CD4-positive, alpha-beta T cell treated with Interleukin-6 at 100 ng/mL for 8 hours (primary cell): Measurements from ENCODE around the gene CILP2.

Experiments
- DNase-seq: peaks from one replicate; pipeline ENCODE4 v3.0.0-alpha.2; 2020; ENCODE audit warnings: mixed read lengths, low spot score

Gene CILP2

DNA sequence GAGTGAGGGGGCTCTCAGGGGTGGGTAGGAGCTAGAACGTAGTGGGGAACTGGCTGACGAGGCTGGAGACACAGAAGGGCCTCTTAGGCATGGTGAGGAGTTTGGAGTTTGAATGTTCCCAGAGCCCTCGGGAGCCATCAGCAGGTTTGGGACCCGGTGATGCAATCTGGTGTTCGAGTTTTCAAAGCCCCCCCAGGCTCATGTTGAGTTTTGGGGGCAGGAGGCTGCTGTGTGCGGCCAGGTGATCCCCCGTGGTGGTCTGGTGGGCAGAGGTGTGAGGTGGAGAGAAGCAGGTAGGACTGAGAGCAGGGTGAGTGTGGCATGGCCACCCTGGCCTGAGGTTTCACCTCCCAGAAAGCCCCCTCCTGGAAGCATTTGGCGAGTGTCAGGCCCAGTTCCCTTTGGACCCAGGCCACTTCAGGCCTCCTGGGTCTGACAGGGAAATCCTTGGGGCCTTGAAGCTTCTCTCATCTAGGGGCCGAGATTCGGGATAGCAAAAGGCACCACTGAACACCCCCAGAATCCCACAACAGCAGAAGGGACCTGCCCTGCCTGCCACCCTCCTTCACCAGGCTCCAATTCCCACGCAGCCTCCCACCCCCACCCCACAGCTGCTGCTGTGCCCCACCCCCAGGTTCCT is 8.2 kb upstream of the CILP2 start:
- no peak for DNase-seq

DNA sequence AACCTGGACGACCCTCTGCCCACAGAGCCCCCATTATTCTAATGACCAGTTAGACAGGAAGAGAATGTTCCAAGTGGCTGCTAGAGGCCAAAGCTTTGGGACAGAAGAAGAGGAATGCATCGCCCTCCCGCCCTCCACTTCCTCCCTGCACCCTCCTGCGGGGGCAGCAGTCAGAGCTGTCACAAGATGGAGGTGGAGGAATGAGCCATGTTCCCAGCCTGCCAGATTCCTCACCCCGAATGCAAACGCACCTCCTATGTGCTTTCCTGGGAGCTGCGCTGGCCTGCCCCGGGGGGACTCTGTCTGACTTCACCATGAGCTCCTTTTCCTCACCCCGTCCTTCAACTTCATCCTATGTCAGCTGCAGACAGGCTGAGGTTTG is 7.7 kb upstream of the CILP2 start:
- DNase-seq = no peak

- no peak for DNase-seq
Measured at GRCh38 chr19:19530889-19531288, 7.2 kb upstream of the CILP2 start.

- peak; percentile 82 for DNase-seq
Measured at GRCh38 chr19:19531951-19532805, 5.9 kb upstream of the CILP2 start.

- no peak for DNase-seq
Measured at GRCh38 chr19:19532806-19533701, 5.0 kb upstream of the CILP2 start.

DNA sequence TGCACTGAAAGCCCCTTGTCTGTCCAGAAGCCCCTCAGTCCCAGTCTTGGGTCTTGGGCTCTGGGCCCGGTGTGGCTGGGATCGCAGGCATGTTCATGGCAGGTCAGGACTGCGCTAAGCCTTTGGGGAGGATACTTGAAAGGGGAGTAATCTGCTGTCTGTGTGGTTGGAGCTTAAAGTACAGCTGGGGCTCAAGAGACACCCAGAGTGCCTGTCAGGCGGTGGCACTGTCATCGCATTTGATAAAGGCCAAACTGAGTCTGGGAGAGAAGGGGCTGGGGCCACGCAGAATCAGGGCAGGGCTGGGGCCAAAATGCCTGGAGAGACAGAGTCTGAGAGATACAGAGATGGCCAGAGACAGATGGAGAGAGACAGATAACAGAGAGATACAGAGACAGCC is 4.2 kb upstream of the CILP2 start:
- DNase-seq = no peak

DNA sequence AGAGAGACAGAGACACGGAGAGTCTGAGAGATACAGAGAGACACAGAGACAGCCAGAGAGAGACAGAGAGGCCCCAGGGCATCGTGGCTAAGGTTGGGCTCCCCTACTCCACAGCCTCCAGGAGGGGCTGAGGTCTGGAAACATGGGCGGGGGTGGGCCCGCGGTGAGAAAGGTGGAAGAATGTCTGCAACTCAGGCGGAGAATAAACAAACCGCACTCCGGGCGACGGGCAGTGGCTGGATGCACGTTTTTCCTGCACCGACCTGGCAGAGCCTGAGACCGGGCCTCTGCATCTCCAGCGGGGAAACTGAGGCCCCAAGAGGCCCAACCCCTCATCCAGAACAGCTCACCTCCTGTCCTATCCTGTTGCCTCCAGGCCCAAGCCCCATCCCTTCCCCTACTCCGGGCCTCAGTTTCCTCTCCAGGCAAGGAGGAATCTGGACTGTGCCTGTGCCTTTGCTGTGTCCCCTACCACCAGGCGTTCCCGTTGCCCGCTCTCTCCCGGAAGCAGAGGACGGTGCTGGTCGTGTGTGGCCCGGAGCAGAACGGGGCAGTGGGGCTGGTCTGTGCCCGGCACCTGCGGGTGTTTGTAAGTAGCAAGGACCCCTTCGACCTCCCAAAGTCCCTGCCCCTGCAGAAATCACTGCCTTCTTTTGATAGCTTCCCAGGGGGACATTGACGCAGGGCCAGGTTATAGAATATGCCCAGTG is 3.4 kb upstream of the CILP2 start:
- no peak for DNase-seq

- DNase-seq = no peak
Measured at GRCh38 chr19:19535311-19536191, 2.5 kb upstream of the CILP2 start.

DNA sequence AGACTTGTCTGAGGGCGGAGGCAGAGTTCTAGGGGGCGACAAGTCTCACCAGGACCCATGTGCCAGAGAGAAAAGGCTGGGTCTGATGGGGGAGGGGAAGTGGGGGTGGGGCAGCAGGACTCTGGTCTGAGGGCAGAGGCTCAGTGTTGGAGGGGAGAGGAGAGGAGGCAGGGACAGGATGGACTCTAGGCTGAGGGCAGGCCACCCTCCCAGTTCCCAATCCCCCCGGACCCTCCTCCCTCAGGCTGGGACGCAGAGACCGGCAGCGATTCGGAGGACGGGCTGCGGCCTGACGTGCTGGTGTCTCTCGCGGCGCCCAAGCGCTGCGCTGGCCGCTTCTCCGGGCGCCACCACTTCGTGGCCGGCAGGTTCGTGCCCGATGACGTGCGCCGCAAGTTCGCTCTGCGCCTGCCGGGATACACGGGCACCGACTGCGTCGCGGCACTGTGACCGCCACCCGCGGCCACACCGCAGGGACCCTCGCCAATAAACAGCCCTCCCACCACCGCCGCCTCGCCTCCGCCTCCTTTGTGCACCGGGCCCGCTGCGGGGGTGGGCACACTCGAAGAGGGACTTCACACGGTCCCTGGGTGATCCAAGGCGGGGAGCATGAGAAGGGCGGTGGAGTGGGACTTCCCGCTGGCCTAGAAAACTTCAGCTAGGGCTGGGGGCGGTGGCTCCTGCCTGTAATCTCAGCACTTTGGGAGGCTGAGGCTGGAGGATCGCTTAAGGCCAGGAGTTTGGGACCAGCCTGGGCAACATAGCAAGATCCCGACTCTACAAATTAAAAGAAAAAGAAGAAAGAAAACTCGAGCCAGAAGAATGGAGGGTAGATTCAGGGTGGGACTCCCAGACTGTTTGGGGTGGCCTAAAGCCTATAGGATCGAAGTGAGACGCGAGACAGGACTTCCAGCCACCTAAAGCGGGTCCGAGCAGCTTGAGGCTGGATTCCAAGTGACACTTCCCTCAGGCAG is 703 bp upstream of the CILP2 start:
- no peak for DNase-seq

DNA sequence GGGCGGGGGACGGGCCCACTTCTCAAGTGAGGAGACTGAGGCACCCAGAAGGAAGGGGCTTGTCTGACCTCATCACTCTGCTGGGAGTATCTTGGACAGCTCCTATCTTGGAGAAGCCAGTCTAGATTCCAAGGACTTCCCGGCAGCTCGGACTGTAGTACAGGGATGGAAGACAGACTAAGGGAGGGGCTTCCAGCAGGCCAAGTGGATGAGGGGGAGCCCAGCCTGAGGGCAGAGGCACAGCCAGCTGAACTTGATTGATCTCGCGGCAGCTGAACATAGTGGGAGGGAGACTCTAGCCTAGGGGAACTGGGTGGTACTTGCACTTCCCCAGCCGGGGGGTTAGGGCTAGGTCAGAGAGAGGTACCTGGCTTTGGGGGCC is 711 bp downstream of the CILP2 start:
- DNase-seq = no peak

DNA sequence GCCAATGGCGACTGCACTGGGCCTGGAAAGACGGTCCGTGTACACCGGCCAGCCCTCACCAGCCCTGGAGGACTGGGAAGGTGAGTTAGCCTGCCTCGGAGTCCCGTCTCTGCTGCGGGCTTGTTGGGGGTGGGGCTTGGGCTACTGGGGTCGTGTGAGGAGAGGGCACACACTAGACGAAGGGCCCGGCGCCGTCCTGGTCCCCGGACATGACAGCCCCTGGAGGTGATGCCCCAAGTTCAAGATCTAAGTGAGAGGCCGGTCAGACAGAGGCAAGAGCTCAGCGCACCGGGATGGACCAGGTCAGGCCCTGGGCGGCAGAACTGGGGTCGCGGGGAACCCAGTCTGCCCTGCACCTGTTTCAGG is 1.6 kb downstream of the CILP2 start:
- no peak for DNase-seq

DNA sequence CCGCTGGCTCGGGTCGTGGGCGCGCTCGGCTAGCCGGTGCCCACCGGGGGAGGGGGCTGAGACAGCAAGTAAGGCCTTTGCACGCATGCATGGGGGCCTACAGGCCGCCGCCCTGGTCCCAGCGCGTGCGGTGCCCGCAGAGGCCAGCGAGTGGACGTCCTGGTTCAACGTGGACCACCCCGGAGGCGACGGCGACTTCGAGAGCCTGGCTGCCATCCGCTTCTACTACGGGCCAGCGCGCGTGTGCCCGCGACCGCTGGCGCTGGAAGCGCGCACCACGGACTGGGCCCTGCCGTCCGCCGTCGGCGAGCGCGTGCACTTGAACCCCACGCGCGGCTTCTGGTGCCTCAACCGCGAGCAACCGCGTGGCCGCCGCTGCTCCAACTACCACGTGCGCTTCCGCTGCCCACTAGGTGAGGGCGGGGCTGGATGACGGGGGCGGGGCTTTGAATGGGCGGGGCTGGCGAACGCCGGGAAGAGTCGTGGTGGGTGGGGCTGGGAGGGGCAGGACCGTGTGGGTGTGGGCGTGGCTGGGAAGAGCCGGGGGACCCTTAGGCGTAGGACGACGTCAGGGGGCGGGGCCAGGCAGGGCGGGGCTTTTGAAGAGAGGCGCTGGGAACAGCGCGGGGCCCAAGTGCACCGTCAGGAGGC is 2.1 kb downstream of the CILP2 start:
- DNase-seq = peak; percentile 68

DNA sequence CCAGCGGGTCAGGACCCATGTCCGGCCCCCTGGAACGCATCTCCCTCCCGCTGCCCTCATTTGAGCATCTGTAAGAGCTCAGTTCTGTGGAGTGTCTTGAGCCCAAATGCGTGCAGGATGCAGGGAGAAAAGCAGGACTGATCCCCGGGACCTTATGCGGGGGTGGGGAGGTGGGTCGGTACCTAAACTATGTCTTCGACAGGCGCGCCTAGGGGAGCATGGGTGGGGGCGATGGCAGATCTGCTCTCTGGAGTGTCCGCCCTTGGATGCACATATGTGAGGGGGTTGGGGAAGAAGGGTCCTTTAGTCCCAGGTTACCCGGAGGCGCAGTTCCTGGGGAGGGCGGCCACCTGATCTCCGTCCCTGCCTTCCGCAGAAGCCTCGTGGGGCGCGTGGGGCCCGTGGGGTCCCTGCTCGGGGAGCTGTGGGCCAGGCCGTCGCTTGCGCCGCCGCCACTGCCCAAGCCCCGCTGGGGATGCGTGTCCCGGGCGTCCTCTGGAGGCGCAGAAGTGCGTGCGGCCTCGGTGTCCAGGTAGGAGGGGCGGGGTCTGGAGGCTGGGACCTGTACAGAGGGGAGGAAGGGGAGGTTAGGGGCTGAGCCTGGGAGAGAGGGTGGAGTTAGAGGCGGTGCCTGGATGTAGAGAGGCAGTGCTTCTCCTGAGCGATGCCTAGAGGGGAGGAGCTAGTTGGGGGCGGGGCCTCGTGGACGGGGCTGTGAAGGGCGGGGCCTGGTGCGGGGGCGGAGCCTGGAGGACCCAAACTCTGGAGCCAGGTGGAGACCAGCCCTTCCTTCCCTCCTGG is 2.9 kb downstream of the CILP2 start:
- peak; percentile 74 for DNase-seq

- DNase-seq = no peak
Measured at GRCh38 chr19:19541616-19542015, 3.6 kb downstream of the CILP2 start.

- no peak for DNase-seq
Measured at GRCh38 chr19:19542507-19542906, 4.4 kb downstream of the CILP2 start.

- DNase-seq = no peak
Measured at GRCh38 chr19:19543101-19543500, 5.0 kb downstream of the CILP2 start.

DNA sequence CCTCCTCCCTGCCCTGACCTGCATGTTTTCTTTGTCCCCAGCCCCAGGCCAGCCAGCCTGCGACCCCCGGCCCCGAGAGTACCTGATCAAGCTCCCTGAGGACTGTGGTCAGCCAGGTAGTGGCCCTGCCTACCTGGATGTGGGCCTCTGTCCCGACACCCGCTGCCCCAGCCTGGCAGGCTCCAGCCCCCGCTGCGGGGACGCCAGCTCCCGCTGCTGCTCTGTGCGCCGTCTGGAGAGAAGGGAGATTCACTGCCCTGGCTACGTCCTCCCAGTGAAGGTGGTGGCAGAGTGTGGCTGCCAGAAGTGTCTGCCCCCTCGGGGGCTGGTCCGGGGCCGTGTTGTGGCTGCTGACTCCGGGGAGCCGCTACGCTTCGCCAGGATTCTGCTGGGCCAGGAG is 5.6 kb downstream of the CILP2 start:
- DNase-seq = no peak

DNA sequence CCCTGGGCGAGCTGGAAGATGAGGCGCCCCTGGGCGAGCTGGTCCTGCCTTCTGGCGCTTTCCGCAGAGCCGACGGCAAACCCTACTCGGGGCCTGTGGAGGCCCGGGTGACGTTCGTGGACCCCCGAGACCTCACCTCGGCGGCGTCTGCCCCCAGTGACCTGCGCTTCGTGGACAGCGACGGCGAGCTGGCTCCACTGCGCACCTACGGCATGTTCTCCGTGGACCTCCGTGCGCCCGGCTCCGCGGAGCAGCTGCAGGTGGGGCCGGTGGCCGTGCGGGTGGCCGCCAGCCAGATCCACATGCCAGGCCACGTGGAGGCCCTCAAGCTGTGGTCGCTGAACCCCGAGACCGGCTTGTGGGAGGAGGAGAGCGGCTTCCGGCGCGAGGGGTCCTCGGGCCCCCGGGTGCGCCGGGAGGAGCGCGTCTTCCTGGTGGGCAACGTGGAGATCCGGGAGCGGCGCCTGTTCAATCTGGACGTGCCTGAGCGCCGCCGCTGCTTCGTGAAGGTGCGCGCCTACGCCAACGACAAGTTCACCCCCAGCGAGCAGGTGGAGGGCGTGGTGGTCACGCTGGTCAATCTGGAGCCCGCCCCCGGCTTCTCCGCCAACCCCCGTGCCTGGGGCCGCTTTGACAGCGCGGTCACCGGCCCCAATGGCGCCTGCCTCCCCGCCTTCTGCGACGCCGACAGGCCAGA is 6.3 kb downstream of the CILP2 start:
- no peak for DNase-seq
